Keratinocyte (primary cell): Measurements from ENCODE around the gene KRT14. TPM values are rescaled to one million over a fixed set of nuclear protein-coding genes. Genes with fewer than 3 reads are reported as not detected.
A peak's percentile ranks its signal among the peaks of the same experiment; 100 is the strongest.

Experiments used
- DNase-seq: peaks from one replicate; pipeline ENCODE4 v3.0.0-alpha.2; 2011; ENCODE audit warnings: low read depth, missing footprints, low spot score
- FAIRE-seq: peaks from 2 replicates; lab custom pipeline; 2011; peaks lifted over from hg19 to GRCh38; lab: Jason Lieb, UNC
- H2AFZ ChIP-seq: 2 replicates; pipeline ENCODE4 v1.6.0; 2012; ENCODE audit warnings: low read length, control low read depth, inconsistent platforms; ENCODE audit not compliant: control insufficient read depth
- H3K27ac ChIP-seq: 2 replicates; pipeline ENCODE4 v1.5.1; 2011; ENCODE audit warnings: low read length; ENCODE audit not compliant: control insufficient read depth, insufficient read depth
- H3K27me3 ChIP-seq: 3 replicates; pipeline ENCODE4 v1.6.0; 2011; ENCODE audit warnings: low read length; ENCODE audit not compliant: control insufficient read depth, insufficient read depth; ENCODE audit errors: extremely low read depth
- H3K36me3 ChIP-seq, 2 experiments: 2 replicates in 1 of 2; 3 replicates in 1 of 2; pipeline ENCODE4 v1.5.1; 2011; ENCODE audit warnings: low read length in 2 of 2, mild to moderate bottlenecking in 1 of 2; ENCODE audit not compliant: control insufficient read depth in 2 of 2, insufficient read depth in 2 of 2; ENCODE audit errors: extremely low read depth in 1 of 2
- H3K4me1 ChIP-seq: 3 replicates; pipeline ENCODE4 v1.5.1; 2011; ENCODE audit warnings: low read length; ENCODE audit not compliant: control insufficient read depth, insufficient read depth; ENCODE audit errors: extremely low read depth
- H3K4me2 ChIP-seq: 3 replicates; pipeline ENCODE4 v1.6.0; 2011; ENCODE audit warnings: low read depth, low read length; ENCODE audit not compliant: control insufficient read depth, insufficient read depth; ENCODE audit errors: extremely low read depth
- H3K4me3 ChIP-seq, 3 experiments: fragments of 200-600 bp in 1 of 3; sonication (generic) in 1 of 3; 2 replicates in 2 of 3; 3 replicates in 1 of 3; pipeline ENCODE4 v1.5.1; 2011 to 2016; ENCODE audit warnings: low read length in 3 of 3, mild to moderate bottlenecking in 3 of 3, control low read depth in 2 of 3, inconsistent platforms in 1 of 3, low read depth in 1 of 3, mixed read lengths in 1 of 3, mixed run types in 1 of 3, moderate library complexity in 1 of 3; ENCODE audit not compliant: control insufficient read depth in 2 of 3, insufficient read depth in 2 of 3; ENCODE audit errors: extremely low read depth in 1 of 3
- H3K79me2 ChIP-seq: 2 replicates; pipeline ENCODE4 v1.6.0; 2012; ENCODE audit warnings: low read length; ENCODE audit not compliant: control insufficient read depth, insufficient read depth
- H3K9ac ChIP-seq: 3 replicates; pipeline ENCODE4 v1.6.0; 2011; ENCODE audit warnings: low read length; ENCODE audit not compliant: control insufficient read depth, insufficient read depth; ENCODE audit errors: extremely low read depth
- H3K9me1 ChIP-seq: 3 replicates; pipeline ENCODE4 v1.6.0; 2011; ENCODE audit warnings: low read length; ENCODE audit not compliant: control insufficient read depth, insufficient read depth; ENCODE audit errors: extremely low read depth
- H3K9me3 ChIP-seq: 2 replicates; pipeline ENCODE4 v1.5.1; 2012; ENCODE audit warnings: low read depth, low read length; ENCODE audit not compliant: control insufficient read depth
- H4K20me1 ChIP-seq: 3 replicates; pipeline ENCODE4 v1.6.0; 2011; ENCODE audit warnings: low read length; ENCODE audit not compliant: control insufficient read depth, insufficient read depth; ENCODE audit errors: extremely low read depth
- EZH2 ChIP-seq: IDR thresholded peaks from one replicate; pipeline ENCODE4 v1.6.1; 2012; ENCODE audit warnings: inconsistent platforms, mild to moderate bottlenecking, low read length, moderate library complexity
- dilution Hi-C: fragments of 300-500 bp; cut with MboI; formaldehyde crosslinking; loops from one replicate; pipeline ENCODE4 v1.7.0; 2020; ENCODE audit warnings: low sequenced_read_pairs; ENCODE audit not compliant: extremely low pct_ligation_motif_present
- polyA plus RNA-seq, 5 experiments: library from polyadenylated mRNA; depleted of rRNA in 3 of 5; stranded (reverse) in 3 of 5; stranded (forward) in 1 of 5; unstranded in 1 of 5; fragments of >200 nt; gene quantifications; 1 replicate in 1 of 5; 2 replicates in 3 of 5; 3 replicates in 1 of 5; pipeline versions ENCODE4 v1.2.1 to v1.2.3, GENCODE V29; 2011 to 2012; ENCODE audit warnings: missing spikeins in 2 of 5, low read depth in 1 of 5, low replicate concordance in 1 of 5
- TF ChIP-seq, protein P1 (sequence below), 3 experiments: IDR thresholded peaks in 1 of 3; conservative IDR thresholded peaks in 1 of 3; optimal IDR thresholded peaks in 1 of 3; 2 replicates in 2 of 3; 3 replicates in 1 of 3; pipeline versions ENCODE3 to v1.5.1; 2011; ENCODE audit warnings: low read length in 3 of 3, mild to moderate bottlenecking in 3 of 3, moderate library complexity in 2 of 3, control low read depth in 1 of 3, inconsistent platforms in 1 of 3; ENCODE audit not compliant: insufficient read depth in 2 of 3; ENCODE audit errors: extremely low read depth in 1 of 3

KRT14 gene
- polyA plus RNA-seq, 1 donor (not counting 4 experiments of a cell fraction or from before 2014, with no cell fraction given), result 26,041 TPM

DNA sequence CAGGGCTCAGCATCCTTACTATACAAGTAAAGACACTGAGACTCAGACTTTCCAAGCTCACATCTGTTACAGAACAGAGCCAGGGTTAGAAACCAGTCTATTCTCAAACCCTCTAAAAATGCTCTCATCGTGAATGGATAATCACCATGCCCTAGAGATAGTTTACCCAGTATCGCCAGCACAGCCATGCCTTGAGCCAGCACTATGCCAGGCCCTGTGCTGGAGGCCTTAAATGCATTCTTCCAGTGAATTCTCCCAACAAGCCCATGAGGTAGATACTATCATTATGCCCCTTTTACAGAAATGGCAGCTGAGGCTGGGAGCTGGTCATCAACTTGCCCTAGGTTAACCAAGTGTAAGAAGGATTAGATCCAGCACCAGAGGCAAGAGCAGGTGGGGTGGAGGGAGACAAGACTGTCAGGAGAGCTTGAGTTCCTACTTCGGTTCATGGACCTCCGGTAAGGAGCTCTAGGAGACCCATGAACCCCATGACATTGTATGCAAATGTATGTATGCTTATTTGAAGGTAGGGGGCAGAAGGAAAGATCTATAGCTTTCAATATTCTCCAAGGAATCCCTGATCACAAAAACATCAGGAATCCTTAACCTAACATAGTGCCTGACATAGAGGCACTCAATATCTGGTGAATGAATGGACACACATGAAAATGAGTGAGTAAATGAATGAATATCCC is 5.2 kb downstream of the KRT14 start:
- Histone ChIP-seq H4K20me1 (peaks cover 31% of the 10 kb centered on the region), H3K36me3 (peaks cover 14 to 32% of the 10 kb centered on the region in 2 experiments), H3K4me1 (peaks cover 53% of the 10 kb centered on the region), H3K9me1 (no peaks in the 10 kb centered on the region), H3K9ac (peak overlapping the region; percentile 77), H3K4me2 (peak overlapping the region; percentile 77), H3K4me3 (peak overlapping the region in 1 of 3 experiments; percentile 2), H2AFZ (no peak overlapping the region), H3K9me3 (no peaks in the 10 kb centered on the region), H3K27me3 (no peaks in the 10 kb centered on the region), H3K79me2 (peaks cover 21% of the 10 kb centered on the region), H3K27ac (peak overlapping the region; percentile 97)
- TF ChIP-seq EZH2, result no peak
- TF ChIP-seq, protein P1, sequence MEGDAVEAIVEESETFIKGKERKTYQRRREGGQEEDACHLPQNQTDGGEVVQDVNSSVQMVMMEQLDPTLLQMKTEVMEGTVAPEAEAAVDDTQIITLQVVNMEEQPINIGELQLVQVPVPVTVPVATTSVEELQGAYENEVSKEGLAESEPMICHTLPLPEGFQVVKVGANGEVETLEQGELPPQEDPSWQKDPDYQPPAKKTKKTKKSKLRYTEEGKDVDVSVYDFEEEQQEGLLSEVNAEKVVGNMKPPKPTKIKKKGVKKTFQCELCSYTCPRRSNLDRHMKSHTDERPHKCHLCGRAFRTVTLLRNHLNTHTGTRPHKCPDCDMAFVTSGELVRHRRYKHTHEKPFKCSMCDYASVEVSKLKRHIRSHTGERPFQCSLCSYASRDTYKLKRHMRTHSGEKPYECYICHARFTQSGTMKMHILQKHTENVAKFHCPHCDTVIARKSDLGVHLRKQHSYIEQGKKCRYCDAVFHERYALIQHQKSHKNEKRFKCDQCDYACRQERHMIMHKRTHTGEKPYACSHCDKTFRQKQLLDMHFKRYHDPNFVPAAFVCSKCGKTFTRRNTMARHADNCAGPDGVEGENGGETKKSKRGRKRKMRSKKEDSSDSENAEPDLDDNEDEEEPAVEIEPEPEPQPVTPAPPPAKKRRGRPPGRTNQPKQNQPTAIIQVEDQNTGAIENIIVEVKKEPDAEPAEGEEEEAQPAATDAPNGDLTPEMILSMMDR (optimal IDR thresholded peaks at IDR 0.05 in 1 of 3, IDR thresholded peaks at IDR 0.05 in 1 of 3, conservative IDR thresholded peaks at IDR 0.05 in 1 of 3; ENCODE audit: extremely low read depth in 1 of 3, insufficient read depth in 2 of 3, low read length in 3 of 3), result no peak
- FAIRE-seq (no peak), DNase-seq (no peak)
- dilution Hi-C loops, result no loop called here

DNA sequence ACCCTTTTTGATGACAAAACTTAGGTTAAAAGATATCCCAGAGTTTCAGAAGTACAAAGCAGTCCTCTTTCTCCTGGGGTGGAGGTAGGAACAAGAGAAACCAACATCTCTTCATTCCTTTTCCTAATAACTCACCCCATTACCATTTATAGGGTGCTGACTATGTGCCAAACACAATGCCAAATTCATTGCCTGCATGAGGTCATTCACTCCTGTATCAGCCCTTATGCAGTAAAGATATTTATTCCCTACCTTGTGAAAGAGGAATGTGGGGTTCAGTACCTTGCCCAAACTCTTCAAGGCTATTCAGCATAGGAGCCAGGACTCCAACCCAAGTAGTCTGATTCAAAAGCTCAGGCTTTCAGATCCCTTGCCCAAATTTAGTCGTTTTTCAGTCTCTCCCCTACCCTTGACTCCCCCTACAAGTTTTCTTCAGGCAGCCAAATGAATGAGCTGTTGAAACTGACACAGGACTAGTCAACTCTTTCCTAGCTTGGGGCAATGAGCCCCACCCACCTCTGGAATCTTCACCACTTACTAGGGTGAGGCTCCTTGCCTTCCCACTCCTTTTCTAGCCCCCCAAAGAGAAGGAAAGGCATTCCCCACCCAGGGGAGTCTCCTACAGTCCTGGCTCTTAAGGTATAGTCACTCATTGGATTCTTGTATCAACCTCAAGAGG is 5.9 kb downstream of the KRT14 start:
- TF ChIP-seq EZH2, result no peak
- TF ChIP-seq, protein P1 (optimal IDR thresholded peaks at IDR 0.05 in 1 of 3, IDR thresholded peaks at IDR 0.05 in 1 of 3, conservative IDR thresholded peaks at IDR 0.05 in 1 of 3; ENCODE audit: extremely low read depth in 1 of 3, insufficient read depth in 2 of 3, low read length in 3 of 3), result no peak
- Histone ChIP-seq H3K4me3 (no peak overlapping the region), H3K4me1 (peaks cover 57% of the 10 kb centered on the region), H2AFZ (no peak overlapping the region), H3K9me1 (no peaks in the 10 kb centered on the region), H3K9me3 (no peaks in the 10 kb centered on the region), H3K36me3 (peaks cover 10 to 27% of the 10 kb centered on the region in 2 experiments), H3K9ac (peak overlapping the region; percentile 77), H3K27ac (peak overlapping the region; percentile 97), H3K27me3 (no peaks in the 10 kb centered on the region), H3K4me2 (peak overlapping the region; percentile 77), H3K79me2 (peaks cover 15% of the 10 kb centered on the region), H4K20me1 (peaks cover 24% of the 10 kb centered on the region)
- dilution Hi-C loops, result no loop called here
- DNase-seq (peak; percentile 88), FAIRE-seq (peak; percentile 90)
